Body of pancreas (tissue), 4 donors: ENCODE results near the gene TRIM36.

Experiments used
- POLR2A ChIP-seq, 3 donors: fragments of 450-650 bp; IDR thresholded peaks; one replicate each; pipeline ENCODE4 v1.6.1; 2016; ENCODE audit warnings: antibody characterized with exemption in 3 of 3, mild to moderate bottlenecking in 2 of 3
- TF ChIP-seq, protein P1 (sequence below), 7 experiments: fragments of 450-650 bp in 4 of 7; fragments of 200-600 bp in 3 of 7; sonication (generic) in 3 of 7; IDR thresholded peaks; one replicate each; pipeline ENCODE4 v1.5.1; 2016 to 2019; ENCODE audit warnings: antibody characterized with exemption in 7 of 7

- TF ChIP-seq, protein P1, sequence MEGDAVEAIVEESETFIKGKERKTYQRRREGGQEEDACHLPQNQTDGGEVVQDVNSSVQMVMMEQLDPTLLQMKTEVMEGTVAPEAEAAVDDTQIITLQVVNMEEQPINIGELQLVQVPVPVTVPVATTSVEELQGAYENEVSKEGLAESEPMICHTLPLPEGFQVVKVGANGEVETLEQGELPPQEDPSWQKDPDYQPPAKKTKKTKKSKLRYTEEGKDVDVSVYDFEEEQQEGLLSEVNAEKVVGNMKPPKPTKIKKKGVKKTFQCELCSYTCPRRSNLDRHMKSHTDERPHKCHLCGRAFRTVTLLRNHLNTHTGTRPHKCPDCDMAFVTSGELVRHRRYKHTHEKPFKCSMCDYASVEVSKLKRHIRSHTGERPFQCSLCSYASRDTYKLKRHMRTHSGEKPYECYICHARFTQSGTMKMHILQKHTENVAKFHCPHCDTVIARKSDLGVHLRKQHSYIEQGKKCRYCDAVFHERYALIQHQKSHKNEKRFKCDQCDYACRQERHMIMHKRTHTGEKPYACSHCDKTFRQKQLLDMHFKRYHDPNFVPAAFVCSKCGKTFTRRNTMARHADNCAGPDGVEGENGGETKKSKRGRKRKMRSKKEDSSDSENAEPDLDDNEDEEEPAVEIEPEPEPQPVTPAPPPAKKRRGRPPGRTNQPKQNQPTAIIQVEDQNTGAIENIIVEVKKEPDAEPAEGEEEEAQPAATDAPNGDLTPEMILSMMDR (IDR thresholded peaks at IDR 0.05): no peak
- no peak for TF ChIP-seq POLR2A (IDR thresholded peaks at IDR 0.05)
Observed at GRCh38 chr5:115191474-115192031, 21.8 kb upstream of the TRIM36 start.
